ENCODE measurements around the gene LPIN1. TPM values are rescaled to one million over a fixed set of nuclear protein-coding genes. Genes with fewer than 3 reads are reported as not detected.

Gene LPIN1
- total RNA-seq, 1 experiment from 2014 or later = 13.9 TPM

DNA sequence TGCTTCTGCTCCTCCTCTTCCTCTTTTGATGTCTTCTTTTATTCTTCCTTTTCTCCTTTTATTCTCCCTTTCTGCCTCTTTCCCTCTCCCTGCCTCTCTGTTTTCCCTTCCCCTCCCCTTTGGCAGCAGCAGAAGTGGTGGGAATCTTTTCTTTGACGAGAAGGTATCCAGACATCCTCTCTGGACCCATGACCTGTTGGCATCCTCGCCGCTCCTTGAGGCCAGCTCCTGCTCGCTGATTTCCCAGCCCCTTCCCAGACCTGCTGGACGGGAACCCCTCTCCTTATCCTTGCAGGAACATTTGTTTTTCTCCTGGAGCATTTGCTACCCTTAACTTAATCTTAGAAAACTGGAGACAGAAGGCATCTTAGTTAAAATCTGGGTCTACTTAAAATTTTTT is 130.5 kb downstream of the LPIN1 start (continued):
- no peak for TF ChIP-seq AR (CRISPR knock-in tag; IDR thresholded peaks at IDR 0.05)
- TF ChIP-seq ZNF671 (CRISPR knock-in tag; IDR thresholded peaks at IDR 0.05) = no peak
- no peak for TF ChIP-seq FOXK1 (CRISPR knock-in tag; IDR thresholded peaks at IDR 0.05)
- TF ChIP-seq PRRX2 (CRISPR knock-in tag; IDR thresholded peaks at IDR 0.05) = no peak
- TF ChIP-seq, protein P1, sequence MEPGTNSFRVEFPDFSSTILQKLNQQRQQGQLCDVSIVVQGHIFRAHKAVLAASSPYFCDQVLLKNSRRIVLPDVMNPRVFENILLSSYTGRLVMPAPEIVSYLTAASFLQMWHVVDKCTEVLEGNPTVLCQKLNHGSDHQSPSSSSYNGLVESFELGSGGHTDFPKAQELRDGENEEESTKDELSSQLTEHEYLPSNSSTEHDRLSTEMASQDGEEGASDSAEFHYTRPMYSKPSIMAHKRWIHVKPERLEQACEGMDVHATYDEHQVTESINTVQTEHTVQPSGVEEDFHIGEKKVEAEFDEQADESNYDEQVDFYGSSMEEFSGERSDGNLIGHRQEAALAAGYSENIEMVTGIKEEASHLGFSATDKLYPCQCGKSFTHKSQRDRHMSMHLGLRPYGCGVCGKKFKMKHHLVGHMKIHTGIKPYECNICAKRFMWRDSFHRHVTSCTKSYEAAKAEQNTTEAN (CRISPR knock-in tag; IDR thresholded peaks at IDR 0.05) = no peak
- no peak for TF ChIP-seq JAZF1 (CRISPR knock-in tag; IDR thresholded peaks at IDR 0.05)
- no peak for TF ChIP-seq TEAD4 (CRISPR knock-in tag; IDR thresholded peaks at IDR 0.05)
- no peak for TF ChIP-seq HMGA2 (CRISPR knock-in tag; IDR thresholded peaks at IDR 0.05)
- TF ChIP-seq, protein P2, sequence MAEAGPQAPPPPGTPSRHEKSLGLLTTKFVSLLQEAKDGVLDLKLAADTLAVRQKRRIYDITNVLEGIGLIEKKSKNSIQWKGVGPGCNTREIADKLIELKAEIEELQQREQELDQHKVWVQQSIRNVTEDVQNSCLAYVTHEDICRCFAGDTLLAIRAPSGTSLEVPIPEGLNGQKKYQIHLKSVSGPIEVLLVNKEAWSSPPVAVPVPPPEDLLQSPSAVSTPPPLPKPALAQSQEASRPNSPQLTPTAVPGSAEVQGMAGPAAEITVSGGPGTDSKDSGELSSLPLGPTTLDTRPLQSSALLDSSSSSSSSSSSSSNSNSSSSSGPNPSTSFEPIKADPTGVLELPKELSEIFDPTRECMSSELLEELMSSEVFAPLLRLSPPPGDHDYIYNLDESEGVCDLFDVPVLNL (CRISPR knock-in tag; IDR thresholded peaks at IDR 0.05; ENCODE audit: borderline replicate concordance, low read depth) = no peak
- no peak for TF ChIP-seq ZNF281 (CRISPR knock-in tag; IDR thresholded peaks at IDR 0.05)
- no peak for TF ChIP-seq ERG (CRISPR knock-in tag; IDR thresholded peaks at IDR 0.05)

Small RNA genes lying within 50 kb of the gene (microRNA-seq; reads per million reads assigned to microRNA genes)
- gene MIR4262 (ENCODE audit: borderline number of aligned reads) (not detected), gene MIR548S (ENCODE audit: borderline number of aligned reads) (not detected)

Other genes starting within 250 kb of the LPIN1 start
- 31.9 to 35.7 TPM (median 34.4 TPM) in 3 replicates for gene GREB1, start 212.6 kb upstream of the LPIN1 start, total RNA-seq (2021)
- gene NTSR2, start 76.4 kb upstream of the LPIN1 start, total RNA-seq (2021) = 0.16 TPM in 1 of 3 replicates, not detected in the others